HCT116 (cell line): ENCODE results near the gene CSRNP2. TPM values are rescaled to one million over a fixed set of nuclear protein-coding genes. Genes with fewer than 3 reads are reported as not detected.

Experiments used
- ATAC-seq: fragments of 200-7000 bp; cut with Tn5 transposase; 2 replicates; pipeline ENCODE4 v1.9.1; 2020; ENCODE audit warnings: mild to moderate bottlenecking, moderate library complexity
- BruUV-seq: library from RNA; stranded (reverse); fragments of 400-500 nt; replicated peaks from 2 replicates; lab custom pipeline; 2021; lab: Mats Ljungman, UMichigan
- CTCF ChIA-PET: fragments of 300-600 bp; sonication (Branson Sonifier 250); formaldehyde crosslinking; loops from one replicate; lab custom pipeline; 2021; ENCODE audit warnings: antibody characterized with exemption; lab: Charles Lee
- POLR2A ChIA-PET: fragments of 300-600, 350-600 bp; sonication (Branson Sonifier 250); formaldehyde crosslinking; loops from one replicate; lab custom pipeline; 2021; ENCODE audit warnings: antibody characterized with exemption; lab: Charles Lee
- RAD21 ChIA-PET, 2 experiments: fragments of 300-600 bp; sonication (Branson Sonifier 250); formaldehyde crosslinking; loops; one replicate each; lab custom pipeline; 2023; ENCODE audit warnings: low total read pairs in 2 of 2; ENCODE audit not compliant: uncharacterized antibody in 2 of 2, unreplicated experiment in 2 of 2, low non-redundant PET in 1 of 2; lab: Charles Lee
- DNase-seq: peaks from one replicate; pipeline ENCODE4 v3.0.0-alpha.2; 2010; ENCODE audit warnings: low read depth, low spot score
- H2AFZ ChIP-seq: fragments of 200-600 bp; shearing (Covaris generic), sonication (generic); 2 replicates; pipeline ENCODE4 v1.6.1; 2017; ENCODE audit warnings: low read depth, mixed run types, mixed read lengths, antibody characterized with exemption, low read length; ENCODE audit not compliant: poor library complexity, severe bottlenecking
- H3K27ac ChIP-seq: 2 replicates; pipeline ENCODE4 v1.5.1; 2012; ENCODE audit warnings: low read depth, low read length
- H3K27me3 ChIP-seq: fragments of 200-600 bp; sonication (generic); 2 replicates; pipeline ENCODE4 v1.6.1; 2016; ENCODE audit warnings: mixed run types, low read length, mixed read lengths; ENCODE audit not compliant: insufficient read depth
- H3K36me3 ChIP-seq, 2 experiments: fragments of 200-500 bp in 1 of 2; fragments of 200-600 bp in 1 of 2; sonication (Bioruptor generic) in 1 of 2; sonication (generic) in 1 of 2; 2 replicates each; pipeline versions ENCODE4 v1.5.1 to v1.6.1; 2014 to 2016; ENCODE audit warnings: low read length in 2 of 2, inconsistent platforms in 1 of 2, mixed read lengths in 1 of 2, mixed run types in 1 of 2; ENCODE audit not compliant: insufficient read depth in 2 of 2, control insufficient read depth in 1 of 2
- H3K4me1 ChIP-seq, 2 experiments: fragments of 200-600 bp in 1 of 2; sonication (generic) in 1 of 2; 2 replicates each; pipeline versions ENCODE4 v1.5.1 to v1.6.1; 2012 to 2017; ENCODE audit warnings: low read length in 2 of 2, inconsistent platforms in 1 of 2, mild to moderate bottlenecking in 1 of 2, mixed read lengths in 1 of 2, mixed run types in 1 of 2, moderate library complexity in 1 of 2; ENCODE audit not compliant: insufficient read depth in 2 of 2, control insufficient read depth in 1 of 2
- H3K4me2 ChIP-seq: fragments of 200-600 bp; sonication (generic); 2 replicates; pipeline ENCODE4 v1.6.1; 2017; ENCODE audit warnings: mixed run types, low read length, mixed read lengths
- H3K4me3 ChIP-seq, 2 experiments: fragments of 200-600 bp in 1 of 2; sonication (generic) in 1 of 2; replicated peaks in 1 of 2; 2 replicates each; pipeline ENCODE4 v1.5.1; 2011 to 2016; ENCODE audit warnings: low read length in 2 of 2, control low read depth in 1 of 2, low read depth in 1 of 2, mild to moderate bottlenecking in 1 of 2, mixed read lengths in 1 of 2, mixed run types in 1 of 2
- H3K79me2 ChIP-seq: fragments of 200-600 bp; sonication (generic); 2 replicates; pipeline ENCODE4 v1.6.1; 2017; ENCODE audit warnings: mild to moderate bottlenecking, mixed run types, low read length, moderate library complexity, mixed read lengths; ENCODE audit not compliant: insufficient read depth
- H3K9ac ChIP-seq: fragments of 200-600 bp; sonication (generic); 2 replicates; pipeline ENCODE4 v1.6.1; 2016; ENCODE audit warnings: low read length, mixed read lengths
- H3K9me2 ChIP-seq: fragments of 200-600 bp; sonication (generic), shearing (Covaris generic); 2 replicates; pipeline ENCODE4 v1.6.1; 2017; ENCODE audit warnings: mixed run types, mild to moderate bottlenecking, moderate library complexity; ENCODE audit not compliant: insufficient read depth
- H3K9me3 ChIP-seq, 2 experiments: fragments of 200-500 bp in 1 of 2; fragments of 200-600 bp in 1 of 2; sonication (Bioruptor generic) in 1 of 2; sonication (generic) in 1 of 2; 2 replicates each; pipeline ENCODE4 v1.6.1; 2014 to 2017; ENCODE audit warnings: low read length in 2 of 2, mixed read lengths in 2 of 2, inconsistent platforms in 1 of 2, low read depth in 1 of 2, mild to moderate bottlenecking in 1 of 2, mixed run types in 1 of 2, moderate library complexity in 1 of 2; ENCODE audit not compliant: control insufficient read depth in 1 of 2, insufficient read depth in 1 of 2
- H4K20me1 ChIP-seq: fragments of 200-600 bp; sonication (generic), shearing (Covaris generic); 2 replicates; pipeline ENCODE4 v1.6.1; 2017; ENCODE audit warnings: mixed run types, mild to moderate bottlenecking, moderate library complexity; ENCODE audit not compliant: insufficient read depth
- CBX3 ChIP-seq: IDR thresholded peaks from 2 replicates; pipeline ENCODE4 v1.6.1; 2012; ENCODE audit warnings: low read depth
- CEBPB ChIP-seq: IDR thresholded peaks from 2 replicates; pipeline ENCODE4 v1.6.1; 2012; ENCODE audit warnings: low read depth
- EGR1 ChIP-seq: IDR thresholded peaks from 2 replicates; pipeline ENCODE4 v1.6.1; 2012; ENCODE audit warnings: low read depth
- EZH2phosphoT487 ChIP-seq: fragments of 200-600 bp; IDR thresholded peaks from 2 replicates; pipeline ENCODE4 v1.6.1; 2018; ENCODE audit warnings: antibody characterized with exemption, borderline replicate concordance
- FOSL1 ChIP-seq: IDR thresholded peaks from 2 replicates; pipeline ENCODE4 v1.6.1; 2012; ENCODE audit warnings: low read depth
- JUND ChIP-seq: IDR thresholded peaks from 2 replicates; pipeline ENCODE4 v1.6.1; 2012
- POLR2AphosphoS5 ChIP-seq: IDR thresholded peaks from 2 replicates; pipeline ENCODE4 v1.6.1; 2011; ENCODE audit warnings: mild to moderate bottlenecking, low read depth, low read length, moderate library complexity
- RAD21 ChIP-seq: IDR thresholded peaks from 2 replicates; pipeline ENCODE4 v1.6.1; 2012; ENCODE audit warnings: low read depth, mild to moderate bottlenecking
- SIN3A ChIP-seq: IDR thresholded peaks from 2 replicates; pipeline ENCODE4 v1.6.1; 2012; ENCODE audit warnings: low read depth
- YY1 ChIP-seq: IDR thresholded peaks from 2 replicates; pipeline ENCODE4 v1.6.1; 2011; ENCODE audit warnings: low read length, low read depth, moderate library complexity, mild to moderate bottlenecking; ENCODE audit not compliant: insufficient replicate concordance; ENCODE audit errors: extremely low read depth
- intact Hi-C: fragments of 100-400 bp; cut with micrococcal nuclease; formaldehyde crosslinking; loops from 2 replicates; pipeline ENCODE4 v1.10.0; 2022
- total RNA-seq: library from RNA; stranded (reverse); gene quantifications from one replicate; pipeline ENCODE4 v1.2.1, GENCODE V29; 2021; ENCODE audit not compliant: unreplicated experiment
- TF ChIP-seq, protein P1 (sequence below): IDR thresholded peaks from 2 replicates; pipeline ENCODE4 v1.6.1; 2012; ENCODE audit warnings: low read depth
- TF ChIP-seq, protein P2 (sequence below), 3 experiments: fragments of 200-600 bp in 1 of 3; sonication (generic) in 1 of 3; IDR thresholded peaks in 2 of 3; conservative IDR thresholded peaks in 1 of 3; 2 replicates each; pipeline ENCODE4 v1.5.1; 2012 to 2017; ENCODE audit warnings: low read depth in 2 of 3, low read length in 2 of 3, antibody characterized with exemption in 1 of 3, borderline replicate concordance in 1 of 3, control low read depth in 1 of 3, mild to moderate bottlenecking in 1 of 3, mixed read lengths in 1 of 3, mixed run types in 1 of 3, moderate library complexity in 1 of 3; ENCODE audit not compliant: insufficient read depth in 1 of 3
- TF ChIP-seq, protein P3 (sequence below): IDR thresholded peaks from 2 replicates; pipeline ENCODE4 v1.6.1; 2012
- TF ChIP-seq, protein P4 (sequence below): IDR thresholded peaks from 2 replicates; pipeline ENCODE4 v1.6.1; 2011; ENCODE audit warnings: mild to moderate bottlenecking, low read length, moderate library complexity; ENCODE audit not compliant: insufficient replicate concordance; ENCODE audit errors: extremely low read depth

Gene CSRNP2
- total RNA-seq, 1 experiment from 2014 or later = 19.0 TPM

DNA sequence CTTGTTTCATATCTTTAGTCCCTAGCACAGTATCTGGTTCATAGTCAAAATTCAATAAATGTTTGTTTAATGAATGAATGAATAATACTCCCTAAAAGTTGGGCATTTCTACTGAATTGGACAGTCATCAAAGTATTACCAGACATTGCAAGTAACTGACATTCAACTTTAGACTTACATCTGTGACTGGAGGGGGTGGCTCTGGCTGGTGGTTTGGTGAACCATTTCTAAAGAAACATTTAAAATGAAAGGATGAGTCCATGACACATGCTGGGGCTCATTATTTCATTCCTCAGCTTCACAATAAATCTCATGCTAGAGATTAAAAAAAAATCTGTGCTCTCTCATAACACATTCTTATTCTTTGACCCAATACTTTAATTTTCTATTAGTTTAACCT, 20.6 kb upstream of the CSRNP2 start:
- no peaks in the 10 kb centered on the region for H4K20me1 ChIP-seq
- no peak overlapping the region for H3K27ac ChIP-seq
- no peak overlapping the region for H2AFZ ChIP-seq
- H3K4me1 ChIP-seq = no peaks in the 10 kb centered on the region
- H3K9me2 ChIP-seq = no peaks in the 10 kb centered on the region
- RAD21 ChIA-PET = no interaction called here
- ATAC-seq (no peak), DNase-seq (no peak)
- H3K9me3 ChIP-seq = no peaks in the 10 kb centered on the region
- H3K9ac ChIP-seq = no peak overlapping the region
- BruUV-seq = no TSS peak
- no peaks in the 10 kb centered on the region for H3K79me2 ChIP-seq
- H3K27me3 ChIP-seq = no peaks in the 10 kb centered on the region
- no peak overlapping the region for H3K4me2 ChIP-seq
- CTCF ChIA-PET = no interaction called here
- H3K36me3 ChIP-seq = peaks cover 44 to 47% of the 10 kb centered on the region in 2 experiments
- TF ChIP-seq CBX3 = no peak
- TF ChIP-seq POLR2AphosphoS5 = no peak
- TF ChIP-seq FOSL1 = no peak
- TF ChIP-seq YY1 = no peak
- TF ChIP-seq EZH2phosphoT487 = no peak
- TF ChIP-seq JUND = no peak
- no peak for TF ChIP-seq RAD21
- TF ChIP-seq, protein P1, sequence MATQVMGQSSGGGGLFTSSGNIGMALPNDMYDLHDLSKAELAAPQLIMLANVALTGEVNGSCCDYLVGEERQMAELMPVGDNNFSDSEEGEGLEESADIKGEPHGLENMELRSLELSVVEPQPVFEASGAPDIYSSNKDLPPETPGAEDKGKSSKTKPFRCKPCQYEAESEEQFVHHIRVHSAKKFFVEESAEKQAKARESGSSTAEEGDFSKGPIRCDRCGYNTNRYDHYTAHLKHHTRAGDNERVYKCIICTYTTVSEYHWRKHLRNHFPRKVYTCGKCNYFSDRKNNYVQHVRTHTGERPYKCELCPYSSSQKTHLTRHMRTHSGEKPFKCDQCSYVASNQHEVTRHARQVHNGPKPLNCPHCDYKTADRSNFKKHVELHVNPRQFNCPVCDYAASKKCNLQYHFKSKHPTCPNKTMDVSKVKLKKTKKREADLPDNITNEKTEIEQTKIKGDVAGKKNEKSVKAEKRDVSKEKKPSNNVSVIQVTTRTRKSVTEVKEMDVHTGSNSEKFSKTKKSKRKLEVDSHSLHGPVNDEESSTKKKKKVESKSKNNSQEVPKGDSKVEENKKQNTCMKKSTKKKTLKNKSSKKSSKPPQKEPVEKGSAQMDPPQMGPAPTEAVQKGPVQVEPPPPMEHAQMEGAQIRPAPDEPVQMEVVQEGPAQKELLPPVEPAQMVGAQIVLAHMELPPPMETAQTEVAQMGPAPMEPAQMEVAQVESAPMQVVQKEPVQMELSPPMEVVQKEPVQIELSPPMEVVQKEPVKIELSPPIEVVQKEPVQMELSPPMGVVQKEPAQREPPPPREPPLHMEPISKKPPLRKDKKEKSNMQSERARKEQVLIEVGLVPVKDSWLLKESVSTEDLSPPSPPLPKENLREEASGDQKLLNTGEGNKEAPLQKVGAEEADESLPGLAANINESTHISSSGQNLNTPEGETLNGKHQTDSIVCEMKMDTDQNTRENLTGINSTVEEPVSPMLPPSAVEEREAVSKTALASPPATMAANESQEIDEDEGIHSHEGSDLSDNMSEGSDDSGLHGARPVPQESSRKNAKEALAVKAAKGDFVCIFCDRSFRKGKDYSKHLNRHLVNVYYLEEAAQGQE = no peak
- no peak for TF ChIP-seq CEBPB
- TF ChIP-seq, protein P2, sequence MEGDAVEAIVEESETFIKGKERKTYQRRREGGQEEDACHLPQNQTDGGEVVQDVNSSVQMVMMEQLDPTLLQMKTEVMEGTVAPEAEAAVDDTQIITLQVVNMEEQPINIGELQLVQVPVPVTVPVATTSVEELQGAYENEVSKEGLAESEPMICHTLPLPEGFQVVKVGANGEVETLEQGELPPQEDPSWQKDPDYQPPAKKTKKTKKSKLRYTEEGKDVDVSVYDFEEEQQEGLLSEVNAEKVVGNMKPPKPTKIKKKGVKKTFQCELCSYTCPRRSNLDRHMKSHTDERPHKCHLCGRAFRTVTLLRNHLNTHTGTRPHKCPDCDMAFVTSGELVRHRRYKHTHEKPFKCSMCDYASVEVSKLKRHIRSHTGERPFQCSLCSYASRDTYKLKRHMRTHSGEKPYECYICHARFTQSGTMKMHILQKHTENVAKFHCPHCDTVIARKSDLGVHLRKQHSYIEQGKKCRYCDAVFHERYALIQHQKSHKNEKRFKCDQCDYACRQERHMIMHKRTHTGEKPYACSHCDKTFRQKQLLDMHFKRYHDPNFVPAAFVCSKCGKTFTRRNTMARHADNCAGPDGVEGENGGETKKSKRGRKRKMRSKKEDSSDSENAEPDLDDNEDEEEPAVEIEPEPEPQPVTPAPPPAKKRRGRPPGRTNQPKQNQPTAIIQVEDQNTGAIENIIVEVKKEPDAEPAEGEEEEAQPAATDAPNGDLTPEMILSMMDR (IDR thresholded peaks at IDR 0.05 in 2 of 3, conservative IDR thresholded peaks at IDR 0.05 in 1 of 3; ENCODE audit: borderline replicate concordance in 1 of 3, insufficient read depth in 1 of 3, low read depth in 2 of 3, low read length in 2 of 3) = no peak
- TF ChIP-seq EGR1 = no peak
- TF ChIP-seq SIN3A = no peak
- TF ChIP-seq, protein P3, sequence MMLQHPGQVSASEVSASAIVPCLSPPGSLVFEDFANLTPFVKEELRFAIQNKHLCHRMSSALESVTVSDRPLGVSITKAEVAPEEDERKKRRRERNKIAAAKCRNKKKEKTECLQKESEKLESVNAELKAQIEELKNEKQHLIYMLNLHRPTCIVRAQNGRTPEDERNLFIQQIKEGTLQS = no peak
- TF ChIP-seq, protein P4, sequence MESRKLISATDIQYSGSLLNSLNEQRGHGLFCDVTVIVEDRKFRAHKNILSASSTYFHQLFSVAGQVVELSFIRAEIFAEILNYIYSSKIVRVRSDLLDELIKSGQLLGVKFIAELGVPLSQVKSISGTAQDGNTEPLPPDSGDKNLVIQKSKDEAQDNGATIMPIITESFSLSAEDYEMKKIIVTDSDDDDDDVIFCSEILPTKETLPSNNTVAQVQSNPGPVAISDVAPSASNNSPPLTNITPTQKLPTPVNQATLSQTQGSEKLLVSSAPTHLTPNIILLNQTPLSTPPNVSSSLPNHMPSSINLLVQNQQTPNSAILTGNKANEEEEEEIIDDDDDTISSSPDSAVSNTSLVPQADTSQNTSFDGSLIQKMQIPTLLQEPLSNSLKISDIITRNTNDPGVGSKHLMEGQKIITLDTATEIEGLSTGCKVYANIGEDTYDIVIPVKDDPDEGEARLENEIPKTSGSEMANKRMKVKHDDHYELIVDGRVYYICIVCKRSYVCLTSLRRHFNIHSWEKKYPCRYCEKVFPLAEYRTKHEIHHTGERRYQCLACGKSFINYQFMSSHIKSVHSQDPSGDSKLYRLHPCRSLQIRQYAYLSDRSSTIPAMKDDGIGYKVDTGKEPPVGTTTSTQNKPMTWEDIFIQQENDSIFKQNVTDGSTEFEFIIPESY = no peak
- no peak overlapping the region for H3K4me3 ChIP-seq
- intact Hi-C loops = no loop called here
- POLR2A ChIA-PET = no interaction called here
